ENCODE results near the gene CUBN.

The CUBN gene

DNA sequence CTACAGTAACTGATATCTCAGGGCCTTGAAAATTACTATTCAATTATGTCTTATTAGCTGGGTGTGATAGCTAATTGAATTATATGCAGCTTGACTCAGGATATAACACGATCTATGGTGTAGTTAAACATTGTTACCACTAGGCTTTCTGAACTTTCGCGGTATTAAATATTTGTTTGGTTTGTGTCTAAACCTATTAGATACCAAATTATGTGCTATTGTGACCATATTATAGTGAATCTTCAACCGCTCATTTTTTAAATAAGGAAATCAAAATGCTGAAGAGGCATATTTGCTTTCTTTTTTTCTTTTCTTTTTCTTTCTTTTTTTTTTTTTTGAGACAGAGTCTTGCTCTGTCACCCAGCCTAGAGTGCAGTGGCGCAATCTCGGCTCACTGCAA, 213.1 kb downstream of the CUBN start:
- DNase-seq (ENCODE audit: low spot score) = no peak

DNA sequence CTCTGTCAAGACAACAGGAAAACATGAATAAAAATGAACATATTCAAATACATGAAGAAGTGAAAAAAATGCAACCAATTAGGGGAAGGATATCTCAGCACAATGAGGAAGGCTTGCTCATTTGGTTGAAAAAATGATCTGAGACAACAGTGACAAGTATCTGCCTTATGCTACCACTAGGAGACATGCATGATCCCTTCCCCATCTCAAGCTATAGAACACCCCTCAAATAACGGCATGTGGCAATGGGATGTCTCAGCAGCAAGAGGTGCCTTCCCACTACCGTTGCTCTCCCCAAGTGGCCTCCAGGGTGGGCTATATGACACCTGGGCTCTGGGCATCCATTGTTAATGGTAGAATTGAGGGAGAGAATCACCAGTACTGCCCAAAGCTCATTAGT, 214.3 kb downstream of the CUBN start:
- DNase-seq (ENCODE audit: low spot score) = no peak

DNA sequence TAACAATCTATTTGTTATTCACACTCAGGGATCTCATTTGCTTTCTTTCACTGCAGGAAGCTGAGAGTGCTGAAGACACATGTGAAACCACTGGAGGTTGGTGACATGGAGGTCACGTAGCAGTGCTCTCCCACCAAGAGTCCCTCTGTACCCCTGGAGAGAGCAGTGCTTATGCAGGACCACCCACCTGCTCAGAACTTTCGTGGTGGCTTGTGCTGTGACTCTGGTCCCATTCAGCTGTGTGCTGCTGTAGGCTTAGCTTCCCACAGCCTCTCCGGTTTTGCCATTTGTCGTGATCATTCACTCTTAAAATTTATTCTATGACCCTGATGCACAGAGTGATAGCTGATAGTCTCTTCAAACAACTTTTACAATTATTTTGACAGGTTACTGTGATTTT, 216.3 kb downstream of the CUBN start:
- DNase-seq (ENCODE audit: low spot score) = no peak

DNA sequence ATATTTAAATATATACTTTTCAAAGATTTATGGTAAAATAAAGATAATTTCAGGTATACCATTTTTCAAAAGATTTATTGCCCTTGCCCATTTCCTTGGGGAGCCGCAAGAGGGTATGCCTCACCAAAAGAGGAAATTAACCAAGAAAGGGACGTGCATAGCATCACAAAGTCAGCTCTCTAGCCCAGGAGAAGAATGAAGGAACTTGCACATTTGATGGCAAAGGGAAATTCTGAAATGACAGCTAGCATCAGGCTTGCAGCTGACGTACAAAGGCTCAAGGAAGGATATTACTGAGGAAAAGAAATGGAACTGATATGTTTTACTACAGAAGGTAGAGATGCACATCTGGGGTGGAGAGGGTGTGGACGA, 218.8 kb downstream of the CUBN start:
- DNase-seq (ENCODE audit: low spot score) = no peak

DNA sequence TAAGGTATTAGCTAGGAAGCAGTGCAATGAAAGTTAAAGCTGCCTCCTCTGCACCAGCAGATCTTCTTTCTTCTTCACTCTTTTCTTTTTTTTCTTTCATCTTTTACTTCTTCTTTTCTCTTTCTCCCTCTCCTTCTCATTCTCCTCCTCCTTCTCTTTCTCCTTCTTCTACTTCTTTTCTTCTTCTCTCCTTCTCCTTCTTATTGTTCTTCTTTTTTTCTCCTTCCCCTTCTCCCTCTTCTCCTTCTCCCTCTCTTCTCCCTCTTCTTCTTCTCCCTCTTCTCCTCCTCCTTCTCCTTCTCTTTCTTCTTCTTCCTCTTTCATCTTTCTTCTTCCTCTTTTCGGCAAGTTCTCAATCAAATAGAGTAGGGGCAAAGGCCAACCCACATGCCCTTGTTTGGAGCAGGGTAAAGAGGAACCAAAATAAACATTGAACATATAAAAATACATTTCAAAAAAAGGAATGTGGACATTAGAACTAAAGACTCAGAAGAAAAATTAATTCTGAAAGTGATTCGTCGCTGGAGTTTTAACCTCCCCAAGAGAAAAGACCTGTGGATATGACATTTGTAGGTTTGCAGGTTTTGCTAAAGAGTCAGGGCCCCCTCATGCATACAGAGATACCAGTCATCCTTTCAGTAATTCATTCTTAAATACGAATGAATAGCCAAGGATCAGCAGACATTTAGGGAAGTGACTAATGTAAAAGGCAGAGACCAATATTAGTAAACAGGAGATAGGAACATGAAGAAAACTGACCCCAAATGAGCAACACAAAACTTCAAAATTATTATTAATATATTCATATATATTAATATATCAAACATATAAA, 219.4 kb downstream of the CUBN start:
- no peak for DNase-seq (ENCODE audit: low spot score)

DNA sequence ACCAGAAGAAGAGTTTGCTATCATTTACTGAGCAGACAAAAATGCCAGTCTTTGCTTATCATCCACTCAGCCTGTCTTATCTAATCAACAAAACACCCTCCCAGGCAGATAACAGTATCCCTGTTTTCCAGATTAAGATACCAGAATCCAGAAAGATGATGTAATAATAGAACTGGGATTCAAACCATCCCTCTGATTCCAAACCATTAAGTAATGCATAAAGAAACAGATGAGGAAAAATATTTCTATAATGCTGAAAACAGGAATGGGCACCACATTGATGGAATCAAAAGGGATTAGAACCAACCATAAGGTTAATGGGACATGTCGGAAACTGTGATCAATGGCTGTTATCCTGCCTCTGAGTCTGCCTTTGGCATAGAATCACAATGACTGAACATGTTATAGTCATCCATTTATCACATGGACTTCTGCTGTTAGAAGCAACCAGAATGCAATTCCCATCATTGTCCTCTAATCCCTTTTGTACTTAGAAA, 220.3 kb downstream of the CUBN start:
- DNase-seq (ENCODE audit: low spot score) = no peak

DNA sequence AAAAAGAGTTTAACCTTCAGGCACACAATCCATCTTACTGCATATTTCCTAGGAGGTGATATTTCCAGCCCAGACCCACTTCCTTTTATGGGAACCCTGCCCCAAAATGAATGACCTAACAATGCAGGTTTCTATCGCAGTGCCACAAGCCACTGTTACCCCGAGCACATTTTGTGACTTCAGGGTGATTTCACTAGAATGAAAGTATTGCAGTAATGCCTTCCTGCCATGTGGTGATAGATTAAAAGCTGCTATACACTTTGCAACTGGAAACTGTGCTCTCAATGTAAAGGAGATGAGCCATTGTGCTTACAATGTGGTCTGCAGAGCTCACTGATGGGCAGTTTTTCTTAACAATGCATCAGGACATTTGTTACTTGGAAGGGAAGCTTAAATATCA, 221.9 kb downstream of the CUBN start:
- DNase-seq (ENCODE audit: low spot score) = no peak

DNA sequence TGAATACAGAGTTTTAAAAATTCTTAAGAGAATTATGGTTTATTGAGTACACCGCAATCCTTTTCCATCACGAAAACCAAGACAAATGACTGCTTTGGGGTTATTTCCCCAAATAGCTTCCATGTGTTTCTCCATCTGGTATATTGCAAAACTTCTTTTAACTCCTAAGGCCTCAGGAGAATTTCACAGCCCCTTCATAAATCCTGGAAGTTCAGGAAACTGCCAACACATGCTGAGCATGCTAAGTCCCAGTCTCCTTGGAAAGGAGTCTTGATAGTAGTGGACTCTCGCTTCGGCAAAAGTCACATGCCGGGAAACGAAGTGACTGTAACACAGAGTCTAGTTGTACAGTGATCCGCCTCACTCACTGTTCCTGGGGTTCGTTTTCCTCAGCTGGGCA, 224.3 kb downstream of the CUBN start:
- no peak for DNase-seq (ENCODE audit: low spot score)

DNA sequence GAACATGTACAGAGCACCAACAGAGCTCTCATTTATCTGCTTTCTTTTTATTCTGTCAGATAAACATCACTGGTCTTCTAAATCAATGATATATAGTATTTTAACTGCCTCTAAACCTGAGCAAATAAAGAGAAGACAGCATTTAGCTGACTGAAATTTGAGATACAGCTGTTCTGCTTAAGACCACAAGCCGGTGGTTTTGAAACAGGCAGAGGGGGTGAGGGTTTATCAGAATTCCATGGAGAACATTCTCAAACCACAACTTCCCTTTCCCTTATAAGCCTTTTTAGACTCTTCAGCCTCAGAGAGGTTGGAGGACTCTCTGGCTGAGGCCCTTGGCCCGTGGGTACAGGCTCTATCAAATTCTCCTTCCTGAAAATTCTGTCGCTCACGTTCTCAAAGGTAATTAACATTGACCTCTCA, 225.0 kb downstream of the CUBN start:
- no peak for DNase-seq (ENCODE audit: low spot score)

DNA sequence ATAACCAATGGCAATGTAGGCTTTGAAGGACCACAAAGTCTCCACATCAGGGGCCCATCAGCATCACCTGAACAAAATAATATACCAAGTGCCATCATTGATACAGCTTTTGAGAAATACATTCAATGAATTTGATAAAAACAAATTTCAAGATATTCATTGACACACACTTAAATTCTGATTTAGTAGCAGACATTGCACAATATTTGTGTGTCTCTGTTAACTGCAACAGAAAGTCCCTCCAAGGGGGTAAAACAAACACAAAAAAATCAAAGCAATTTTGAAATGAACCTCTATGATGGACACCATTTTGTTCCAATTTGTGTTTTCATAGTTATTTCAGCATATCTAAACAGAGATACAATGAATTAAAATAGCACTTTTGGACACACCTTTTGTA, 225.6 kb downstream of the CUBN start:
- DNase-seq (ENCODE audit: low spot score) = no peak

DNA sequence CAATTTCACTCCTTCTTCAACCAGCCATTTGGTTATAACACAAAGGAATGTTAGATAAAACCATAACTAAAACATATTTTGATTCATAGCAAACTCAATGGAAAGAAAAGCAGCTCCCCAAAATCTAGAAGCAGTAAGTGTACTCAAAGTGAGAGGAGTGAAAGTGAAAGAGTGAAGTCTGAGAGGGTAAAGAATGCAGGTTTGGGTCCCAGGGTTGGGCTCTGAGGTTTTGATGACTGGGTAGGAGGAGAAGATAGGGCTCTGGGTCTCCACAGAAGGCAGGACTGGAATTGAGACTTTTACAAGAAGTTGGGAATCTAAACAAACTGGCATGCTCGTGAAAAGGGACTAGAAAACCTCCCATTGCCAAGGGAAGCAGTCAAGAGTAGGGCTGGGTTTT, 227.0 kb downstream of the CUBN start:
- no peak for DNase-seq (ENCODE audit: low spot score)

DNA sequence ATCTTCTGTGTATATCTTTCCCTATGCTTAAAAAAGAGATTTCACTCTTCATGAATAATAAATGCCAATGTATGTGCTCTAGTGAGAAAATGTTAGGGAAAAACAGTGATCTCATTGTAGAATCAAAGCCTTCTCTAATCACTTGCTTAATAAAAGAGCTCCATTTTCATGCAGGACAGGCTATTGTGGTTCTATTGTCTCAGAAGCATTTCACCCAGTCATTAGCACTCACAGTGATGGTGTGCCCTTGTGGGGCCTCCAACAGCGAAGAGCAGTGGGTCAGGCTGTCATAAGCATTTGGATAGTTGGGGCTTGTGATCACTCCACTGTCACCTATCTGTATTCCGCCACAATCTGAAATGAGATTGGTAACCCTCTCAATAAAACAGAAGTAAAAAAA, 228.5 kb downstream of the CUBN start:
- no peak for DNase-seq (ENCODE audit: low spot score)

DNA sequence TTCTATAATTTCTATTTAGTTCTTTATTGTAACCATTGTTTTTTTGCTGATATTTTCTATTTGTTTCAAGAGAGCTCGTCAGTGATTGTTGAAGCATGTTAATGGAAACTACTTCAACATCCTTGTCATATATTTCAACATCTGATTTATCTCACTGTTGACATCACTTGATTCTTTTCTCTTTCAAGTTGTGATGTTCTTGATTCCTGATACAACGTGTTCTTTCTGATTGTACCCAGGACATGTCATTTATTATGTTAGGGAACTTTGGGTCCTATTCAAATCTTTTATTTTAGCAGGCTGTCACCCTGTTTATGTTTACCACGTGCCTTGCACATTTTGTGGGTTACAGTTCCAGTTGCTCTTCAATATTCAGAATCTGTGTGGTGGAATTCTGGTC, 232.6 kb downstream of the CUBN start:
- no peak for DNase-seq (ENCODE audit: low spot score)

DNA sequence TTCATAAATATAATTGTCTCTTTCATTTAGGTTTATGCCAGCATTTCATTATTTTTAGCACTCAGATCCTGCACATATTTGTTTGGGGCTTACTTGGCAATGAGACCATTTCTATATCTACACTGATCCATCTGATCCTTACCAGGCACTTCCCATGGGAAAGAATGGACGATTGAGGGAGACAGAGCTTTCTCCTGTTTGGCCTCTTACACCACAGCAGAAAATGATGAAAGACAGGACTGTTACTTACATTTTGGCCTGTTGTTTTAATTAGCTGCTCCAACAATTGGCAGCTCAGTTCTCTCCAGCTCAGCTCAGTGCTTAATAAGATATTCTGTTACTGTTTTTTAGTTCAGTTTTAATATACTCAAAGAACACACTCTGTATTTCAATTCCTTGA, 234.8 kb downstream of the CUBN start:
- no peak for DNase-seq (ENCODE audit: low spot score)

DNA sequence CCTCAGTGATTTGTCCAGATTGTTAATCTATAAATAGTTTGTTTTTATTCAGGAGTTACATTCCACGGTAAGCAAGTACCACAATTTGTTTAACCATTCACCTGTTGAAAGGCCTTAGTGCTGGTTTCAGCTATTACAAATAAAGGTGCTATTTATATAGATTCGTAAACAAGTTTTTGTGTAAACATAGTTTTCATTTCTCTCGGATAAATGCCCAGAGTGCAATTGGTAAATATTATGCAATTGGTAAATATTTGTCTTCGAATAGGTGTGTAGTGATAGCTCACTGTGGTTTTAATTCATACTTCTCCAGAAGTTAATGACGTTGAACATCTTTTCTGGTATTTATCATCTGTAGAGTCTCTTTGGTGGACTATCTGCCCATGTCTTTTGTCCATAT, 235.9 kb downstream of the CUBN start:
- DNase-seq (ENCODE audit: low spot score) = no peak

DNA sequence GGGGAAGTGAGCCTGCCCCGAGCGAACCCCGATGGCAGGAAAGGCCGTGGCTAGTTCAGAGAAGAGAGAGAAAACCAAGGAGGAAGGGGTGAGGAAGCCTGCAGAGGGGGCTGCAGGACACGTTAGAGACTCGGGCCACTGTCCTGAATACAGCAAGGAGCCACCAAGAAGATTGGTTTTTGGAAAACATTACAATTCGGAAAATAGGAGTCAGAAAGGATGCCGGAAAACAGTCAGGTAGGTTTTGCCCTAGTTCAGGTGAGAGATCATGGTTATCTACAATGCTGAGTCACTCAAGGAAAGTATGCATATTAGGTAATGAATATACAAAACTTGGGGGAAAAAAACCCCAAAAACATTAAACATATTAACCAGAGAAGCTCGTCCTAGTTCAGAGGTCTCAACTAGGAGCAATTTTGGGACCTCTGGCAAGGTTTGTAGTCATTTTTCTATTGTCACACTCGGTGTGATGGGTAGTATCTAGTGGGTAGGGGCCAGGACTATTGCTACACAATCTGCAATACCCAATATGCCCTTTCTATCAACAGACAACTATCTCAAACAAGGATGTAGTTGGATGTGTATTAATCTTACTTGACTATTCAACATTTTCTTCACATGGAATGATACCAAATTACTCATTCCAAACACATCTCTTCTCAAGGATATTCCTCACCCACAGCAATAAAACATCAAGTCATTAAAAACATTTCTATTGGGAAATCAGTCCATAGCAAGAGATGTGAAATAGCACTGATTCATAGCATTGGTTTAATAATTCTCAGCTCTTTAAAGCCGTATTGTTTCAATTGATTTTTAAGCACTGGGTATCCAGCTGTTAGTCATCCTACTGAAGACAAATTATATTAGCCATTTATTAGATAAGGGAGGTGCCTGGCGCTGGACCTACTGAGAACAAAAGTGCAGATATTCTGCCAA, 238.0 kb downstream of the CUBN start:
- DNase-seq (ENCODE audit: low spot score) = no peak

DNA sequence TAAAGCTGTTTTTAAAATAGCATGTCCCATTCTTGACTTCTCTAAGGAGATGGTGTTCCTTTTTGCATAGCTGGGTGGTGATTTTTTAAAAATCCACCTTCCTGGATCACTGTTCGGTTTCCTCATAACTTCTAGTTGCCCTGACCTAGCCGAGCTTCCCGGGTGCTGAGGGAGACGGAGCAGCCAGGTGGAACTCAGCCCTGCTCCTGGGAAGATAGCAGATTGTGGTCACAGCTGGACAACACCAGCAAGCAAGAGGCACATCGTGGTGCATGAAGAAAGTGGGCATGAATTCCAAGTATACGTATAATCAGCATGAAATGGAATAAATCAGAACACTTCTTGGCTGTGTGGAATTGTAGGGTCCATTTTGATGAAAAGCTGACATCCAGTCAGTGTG, 238.9 kb downstream of the CUBN start:
- DNase-seq (ENCODE audit: low spot score) = no peak

DNA sequence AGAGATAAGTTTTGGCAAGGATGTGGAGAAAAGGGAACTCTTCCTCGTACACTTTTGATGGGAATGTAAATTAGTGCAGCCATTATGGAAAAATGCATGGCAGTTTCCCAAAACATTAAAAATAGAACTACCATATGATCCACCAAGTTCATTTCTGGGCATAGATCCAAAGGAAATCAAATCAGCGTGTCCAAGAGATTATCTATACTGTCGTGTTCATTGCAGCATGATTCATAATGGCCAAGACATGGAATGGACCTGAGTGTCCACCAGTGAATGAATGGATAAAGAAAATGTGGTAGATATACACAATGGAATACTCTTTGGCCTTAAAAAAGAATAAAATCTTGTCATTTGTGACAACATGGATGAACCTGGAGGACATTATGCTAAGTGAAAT, 242.0 kb downstream of the CUBN start:
- no peak for DNase-seq (ENCODE audit: low spot score)

DNA sequence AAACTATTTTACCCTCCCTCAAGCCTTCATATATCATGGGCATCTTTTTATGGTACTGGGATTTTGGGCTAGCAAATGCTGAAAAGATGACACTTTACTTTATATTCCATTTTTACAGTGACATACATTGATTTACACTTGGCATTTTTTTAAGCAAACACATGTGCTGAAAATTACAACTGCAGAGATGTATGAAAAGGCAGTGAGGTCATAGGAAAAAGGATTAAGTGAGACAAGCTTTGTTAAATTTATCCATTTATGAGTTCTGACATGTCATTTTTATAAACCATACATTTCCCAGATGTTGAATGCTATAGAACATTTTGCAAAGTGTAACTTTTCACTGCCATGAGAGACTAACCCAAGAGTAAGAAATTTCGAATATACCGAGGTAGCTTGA, 243.6 kb downstream of the CUBN start:
- no peak for DNase-seq (ENCODE audit: low spot score)

DNA sequence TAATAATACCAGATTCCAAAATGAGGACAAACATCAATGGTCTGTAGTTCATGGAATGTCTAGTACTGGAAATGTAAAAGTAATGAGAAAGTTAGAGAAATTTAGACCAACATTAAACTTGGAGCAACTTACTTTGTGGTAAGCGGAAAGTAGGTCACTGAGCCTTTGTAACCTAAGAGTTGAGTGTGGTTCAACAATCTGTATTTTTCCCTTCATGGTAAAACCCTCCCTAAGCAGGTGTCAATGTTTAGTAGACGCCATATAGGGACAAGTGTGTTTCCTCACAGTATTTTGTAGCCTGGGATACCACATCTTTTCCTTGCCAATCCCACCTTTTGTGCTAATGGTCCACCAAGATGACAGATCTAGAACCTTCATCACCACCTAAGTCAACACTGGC, 245.1 kb downstream of the CUBN start:
- no peak for DNase-seq (ENCODE audit: low spot score)

DNA sequence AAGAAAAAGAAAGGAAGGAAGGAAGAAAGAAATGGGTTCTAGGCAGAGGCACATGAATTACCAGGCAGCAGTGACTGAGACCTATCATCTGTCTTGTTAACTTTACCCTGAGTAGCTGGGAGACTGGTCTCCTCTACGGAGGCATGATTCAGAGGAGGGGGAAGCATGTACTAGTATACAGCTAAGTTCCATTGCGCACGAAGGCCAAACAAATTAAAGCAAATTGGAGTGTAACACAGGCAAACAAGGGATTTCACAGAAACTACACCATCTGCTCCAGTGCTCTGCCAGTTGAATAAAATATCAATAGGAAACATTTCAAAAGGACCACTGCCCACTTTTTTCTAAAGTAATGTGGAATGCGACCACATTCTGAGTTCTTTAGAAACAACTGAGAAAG, 246.5 kb downstream of the CUBN start:
- DNase-seq (ENCODE audit: low spot score) = no peak

DNA sequence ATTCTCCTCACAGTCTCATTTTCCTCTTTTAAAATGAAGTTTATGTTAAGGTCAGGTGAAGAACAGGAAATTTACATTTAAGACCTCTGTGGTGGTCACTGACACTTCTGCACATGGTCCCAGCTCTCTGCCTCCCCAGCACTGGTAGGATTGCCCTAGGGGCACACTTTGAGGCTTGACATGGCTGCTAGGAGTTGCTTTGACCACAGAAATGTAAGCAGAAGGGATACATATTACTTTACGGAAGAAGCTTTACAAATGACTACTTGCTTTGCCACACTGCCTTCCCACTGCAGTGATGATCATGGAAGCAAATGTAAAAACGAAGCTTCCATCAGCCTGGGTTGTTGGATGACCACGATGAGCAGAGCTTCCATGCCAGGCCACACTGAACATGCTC, 259.3 kb downstream of the CUBN start:
- DNase-seq (ENCODE audit: low spot score) = no peak

DNA sequence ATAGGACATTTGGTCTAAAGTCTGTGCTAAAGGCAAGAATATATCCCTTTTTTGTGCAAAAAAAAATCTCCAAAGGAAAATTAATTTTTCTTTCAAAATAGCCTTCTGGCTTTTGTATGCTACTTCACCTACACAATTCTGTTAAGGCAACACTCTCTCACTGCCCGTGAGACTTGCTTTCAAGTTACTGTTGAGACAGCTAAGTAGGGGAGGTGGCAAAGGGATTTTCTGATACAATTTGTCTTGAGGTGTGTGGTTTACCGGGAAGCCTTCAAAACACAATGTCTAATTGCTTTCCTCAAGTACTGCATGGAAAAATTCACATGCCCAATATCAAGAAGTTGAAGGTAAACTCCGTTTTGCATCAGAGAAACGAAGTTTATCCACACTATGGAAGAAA, 261.6 kb downstream of the CUBN start:
- DNase-seq (ENCODE audit: low spot score) = no peak

All from hematopoietic multipotent progenitor cell treated with erythropoietin and hydrocortisone succinate and interleukin-3 and kit ligand, for 17 days (in vitro differentiated cells).